Activated CD8-positive, alpha-beta memory T cell treated with anti-CD3 and anti-CD28 coated beads for 4 hours (primary cell): ENCODE measurements around the gene MCC.

Experiments used
- DNase-seq, 2 donors: peaks; one replicate each; pipeline ENCODE4 v3.0.0-alpha.2; 2020; ENCODE audit warnings: low read depth in 2 of 2

The MCC gene

DNA sequence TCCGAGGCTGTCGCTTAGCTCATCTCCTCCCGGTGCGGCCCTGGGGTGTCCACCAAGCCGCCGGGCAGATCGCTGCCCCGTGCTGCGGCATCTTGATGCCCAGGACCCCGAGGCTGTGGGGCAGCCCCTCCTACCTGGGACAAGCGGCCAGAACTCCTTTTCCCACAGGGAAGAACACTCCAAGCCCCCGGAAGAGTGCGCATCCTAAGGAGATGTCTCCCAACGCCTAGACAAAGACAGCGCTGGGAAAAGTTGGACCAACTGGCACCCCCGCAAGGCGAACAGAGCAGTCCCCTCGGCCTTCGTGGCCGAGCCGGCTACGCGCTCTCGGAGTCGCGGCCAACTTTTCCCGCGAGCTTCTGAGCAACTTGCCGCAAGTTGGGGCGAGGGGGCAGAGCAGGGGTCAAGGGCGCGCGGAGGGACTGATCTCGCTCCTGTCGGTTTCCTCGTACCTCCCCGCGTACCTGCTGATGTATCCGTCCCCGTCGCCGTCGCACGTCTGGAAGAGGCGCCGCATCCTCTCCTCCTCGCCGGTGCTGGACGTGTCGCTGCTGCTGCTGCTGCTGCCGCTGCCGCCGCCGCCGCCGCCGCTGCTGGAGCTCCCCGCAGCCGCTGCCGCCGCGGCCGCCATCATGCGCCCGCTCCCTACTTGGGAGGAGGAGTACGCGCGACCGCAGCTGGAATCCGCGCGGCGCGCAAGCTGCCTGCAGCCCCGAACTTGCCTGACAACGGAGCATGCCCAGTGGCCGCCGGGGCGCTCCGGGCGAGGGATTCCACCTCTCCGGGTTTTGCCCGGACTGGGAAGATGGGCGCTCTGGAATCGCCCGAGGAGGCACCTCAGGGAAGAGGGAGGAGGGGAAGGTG, at the start of gene MCC:
MCC (minus strand) TSS at position 673 of the 864 bp plus-strand sequence.
- no peak for DNase-seq

- no peak for DNase-seq
These were observed 43.4 kb upstream of the MCC start for GRCh38 chr5:113531481-113532159.

- DNase-seq, result no peak
These were observed 39.5 kb upstream of the MCC start for GRCh38 chr5:113527746-113528145.

- DNase-seq, result no peak
These were observed 38.2 kb upstream of the MCC start for GRCh38 chr5:113526421-113526820.

- no peak for DNase-seq
These were observed 36.7 kb upstream of the MCC start for GRCh38 chr5:113524927-113525326.

GRCh38 chr5:113523168-113523567, 34.9 kb upstream of the MCC start:
- DNase-seq, result no peak

- no peak for DNase-seq
These were observed 32.6 kb upstream of the MCC start for GRCh38 chr5:113520899-113521298.

DNA sequence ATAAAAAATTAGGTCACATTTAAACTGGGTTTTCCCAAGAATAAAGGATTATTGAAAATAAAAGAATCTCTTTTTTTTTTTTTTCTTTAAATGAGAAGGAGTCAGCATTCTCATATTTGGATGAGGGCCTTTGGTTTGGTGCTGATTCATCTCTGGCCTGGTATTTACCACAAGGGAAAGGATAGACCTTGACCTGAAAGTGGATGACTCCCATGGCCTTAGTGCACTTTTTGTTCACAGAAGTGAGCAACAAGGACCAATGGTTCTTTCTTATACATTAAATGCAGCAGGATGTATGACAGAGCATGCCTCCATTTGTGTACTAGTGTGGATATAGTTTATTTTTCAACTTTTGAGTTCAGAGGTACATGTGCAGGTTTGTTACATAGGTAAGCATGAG, 32.2 kb upstream of the MCC start:
- no peak for DNase-seq

- DNase-seq, result no peak
These were observed 31.2 kb upstream of the MCC start for GRCh38 chr5:113519412-113519811.

DNA sequence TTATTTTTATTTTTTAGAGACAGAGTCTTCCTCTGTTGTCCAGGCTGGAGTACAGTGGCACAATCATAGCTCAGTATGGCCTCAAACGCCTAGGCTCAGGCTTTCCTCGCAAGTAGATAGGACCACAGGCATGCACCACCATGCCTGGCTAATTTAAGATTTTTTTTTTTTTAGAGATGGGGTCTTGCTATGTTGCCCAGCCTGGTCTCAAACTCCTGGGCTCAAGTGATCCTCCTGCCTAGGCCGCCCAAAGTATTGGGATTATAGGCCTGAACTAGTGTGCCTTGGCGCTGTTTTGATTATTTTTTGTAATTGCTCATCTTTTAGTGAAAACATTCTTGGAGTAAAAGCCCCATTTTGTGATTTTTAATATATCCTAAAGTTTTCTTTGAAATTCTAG, 30.6 kb upstream of the MCC start:
- no peak for DNase-seq

DNA sequence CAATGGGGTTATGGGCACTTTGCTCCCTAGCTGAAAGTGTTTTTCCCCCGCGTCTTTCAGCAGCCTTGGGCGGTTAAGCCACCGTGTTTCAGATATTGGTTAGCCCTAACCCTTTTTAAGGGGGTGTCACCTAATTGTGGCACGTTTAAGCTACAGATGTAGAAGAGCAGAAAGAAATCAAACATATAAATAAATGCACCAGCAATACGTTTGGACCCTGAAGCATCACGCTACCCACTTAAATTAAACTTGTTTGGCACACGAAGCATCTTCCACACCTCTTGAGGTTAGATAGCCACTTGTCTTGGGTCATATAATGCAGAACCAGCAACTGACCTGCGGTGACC, 26.0 kb upstream of the MCC start:
- no peak for DNase-seq

- peak; percentile 73 for DNase-seq
These were observed 25.4 kb upstream of the MCC start, which contains the start of gene YTHDC2 for GRCh38 chr5:113513384-113514288. YTHDC2 (plus strand) TSS chr5:113513694; CDS start chr5:113513896, 202 bp downstream.

GRCh38 chr5:113512341-113512740, 24.1 kb upstream of the MCC start:
- DNase-seq, result no peak

- DNase-seq, result no peak
These were observed 22.7 kb upstream of the MCC start for GRCh38 chr5:113510836-113511451.

DNA sequence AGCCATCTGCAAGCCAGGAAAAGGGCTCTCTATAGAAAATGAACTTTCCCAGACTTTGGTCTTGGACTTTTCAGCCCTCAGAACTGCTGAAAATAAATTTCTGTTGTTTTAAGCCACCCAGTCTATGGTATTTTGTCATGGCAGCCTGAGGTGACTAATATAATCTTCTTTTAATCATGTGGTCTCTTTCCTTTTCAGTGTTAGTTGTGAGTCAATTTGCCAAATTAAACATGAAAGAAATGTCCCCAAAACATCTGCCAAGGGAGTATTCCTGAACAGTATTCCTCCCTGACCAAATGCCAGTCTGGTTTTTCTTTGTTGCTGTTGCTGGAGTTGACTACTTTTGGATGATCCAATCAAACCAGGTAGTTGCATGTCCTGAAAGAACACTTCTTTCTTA, 20.5 kb upstream of the MCC start:
- DNase-seq, result no peak

DNA sequence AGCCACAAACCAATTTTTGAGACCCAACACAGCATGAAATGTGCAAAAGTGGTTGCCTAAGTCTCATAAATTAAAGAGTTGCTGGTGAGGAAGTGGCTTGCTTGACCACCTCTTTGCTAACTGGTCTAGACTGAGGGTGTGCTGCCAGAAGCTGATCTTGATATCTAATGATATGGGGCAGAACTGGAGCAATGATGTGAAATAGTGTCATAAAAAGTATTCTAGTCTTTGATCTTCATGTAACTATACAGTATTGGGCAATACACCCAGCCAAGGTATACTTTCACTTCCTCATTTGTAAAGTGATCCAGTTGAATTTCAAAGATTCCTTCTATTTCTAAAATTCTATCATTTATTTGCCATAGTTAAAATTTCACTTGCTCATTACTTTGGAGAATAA, 19.3 kb upstream of the MCC start:
- DNase-seq, result no peak

GRCh38 chr5:113505181-113505580, 16.9 kb upstream of the MCC start:
- no peak for DNase-seq

- no peak for DNase-seq
These were observed 14.9 kb upstream of the MCC start for GRCh38 chr5:113503146-113503545.

DNA sequence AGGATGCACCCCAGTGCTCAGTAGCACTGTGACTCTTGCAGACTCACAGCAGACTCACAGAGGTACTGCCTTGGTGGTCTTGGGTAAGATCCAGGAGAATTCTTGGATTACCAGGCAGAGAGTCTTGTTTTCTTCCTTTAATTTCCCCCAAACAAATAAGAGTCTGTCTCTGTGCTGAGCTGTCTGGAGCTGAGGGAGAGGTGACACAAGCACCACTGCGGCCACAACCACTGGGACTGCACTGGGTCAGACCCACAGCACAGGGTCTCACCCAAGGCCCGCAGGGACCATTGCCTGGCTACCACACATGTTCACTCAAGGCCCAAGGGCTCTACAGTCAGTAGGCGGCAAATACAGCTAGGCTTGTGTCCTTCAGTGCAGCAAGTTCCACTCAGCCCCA, 13.8 kb upstream of the MCC start:
- no peak for DNase-seq

GRCh38 chr5:113495422-113495841, 7.2 kb upstream of the MCC start:
- no peak for DNase-seq

DNA sequence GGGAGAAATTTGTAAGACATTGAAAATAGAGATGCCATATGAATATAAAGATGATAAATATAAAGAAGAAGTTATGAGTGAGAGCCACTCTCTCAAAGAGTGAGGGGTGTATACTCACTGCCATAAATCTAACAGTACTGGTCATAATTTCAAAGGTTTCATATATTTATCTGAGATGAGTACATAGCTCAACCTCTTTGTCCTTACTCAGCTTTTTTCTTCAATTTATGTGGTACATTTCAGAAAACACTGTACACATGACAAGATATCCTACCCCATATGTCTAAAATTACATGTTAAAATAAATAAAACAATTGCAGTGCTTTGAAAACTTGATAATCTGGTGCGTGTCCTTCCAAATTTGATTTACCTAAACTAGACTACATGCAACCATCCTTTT, 5.2 kb upstream of the MCC start:
- DNase-seq, result no peak

- no peak for DNase-seq
These were observed 2.8 kb upstream of the MCC start for GRCh38 chr5:113491022-113491421.
